NCI-H82 treated with DMSO at 0.1 percent for 48 hours (cell line): ENCODE data around the gene C1orf185.
"Not testable (repeated sequence)": the region's sequence is repeated elsewhere in the genome, so short reads cannot be mapped to it uniquely, and the experiment has no call there.

Experiments used
- DNase-seq: peaks from one replicate; lab custom pipeline; 2025; ENCODE audit not compliant: unreplicated experiment; lab: John Stamatoyannopoulos, UW

Gene C1orf185

DNA sequence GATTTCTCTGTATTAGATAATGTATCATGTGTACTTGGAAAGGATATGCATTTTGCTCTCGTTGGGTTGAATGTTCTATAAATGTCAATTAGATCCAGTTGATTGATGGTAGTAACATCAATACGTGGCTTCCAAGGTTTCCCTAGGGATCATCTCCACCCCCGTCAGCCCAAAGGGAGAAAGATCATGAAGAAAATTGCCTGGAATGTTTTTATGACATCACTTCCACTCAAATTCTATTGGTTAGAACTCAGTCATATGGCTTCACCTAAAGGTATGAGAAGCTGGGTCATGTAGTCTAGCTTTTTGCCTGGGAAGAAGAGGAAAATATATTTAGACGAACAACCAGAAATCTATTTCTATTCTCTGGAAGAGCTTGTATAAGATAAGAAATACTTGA, at the start of gene C1orf185:
Gene C1orf185, plus strand, starts transcription at position 253 of the 400 bp plus-strand sequence. Its CDS starts 6 bp downstream, at position 259.
- peak; percentile 39 for DNase-seq

DNA sequence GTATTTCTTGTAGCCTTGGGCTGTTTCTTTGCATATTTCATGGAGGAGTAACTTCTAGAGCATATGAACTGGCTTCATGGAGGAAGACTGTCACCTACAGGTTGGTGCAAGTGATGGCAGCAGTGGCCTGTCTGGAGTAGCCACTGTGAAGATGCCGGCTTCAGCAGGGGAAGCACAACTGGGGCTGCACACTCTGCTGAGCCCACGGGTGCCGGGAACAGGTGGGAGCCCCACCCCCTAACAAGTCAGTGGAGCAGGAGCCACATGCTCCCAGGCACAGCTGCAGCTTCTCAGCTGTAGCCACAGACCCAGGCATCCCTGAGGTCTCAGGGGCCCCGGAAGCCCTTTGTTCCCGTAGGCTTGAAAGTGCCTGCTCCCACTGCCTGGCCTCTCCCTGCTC, 43.2 kb upstream of the C1orf185 start:
- DNase-seq, result no peak

DNA sequence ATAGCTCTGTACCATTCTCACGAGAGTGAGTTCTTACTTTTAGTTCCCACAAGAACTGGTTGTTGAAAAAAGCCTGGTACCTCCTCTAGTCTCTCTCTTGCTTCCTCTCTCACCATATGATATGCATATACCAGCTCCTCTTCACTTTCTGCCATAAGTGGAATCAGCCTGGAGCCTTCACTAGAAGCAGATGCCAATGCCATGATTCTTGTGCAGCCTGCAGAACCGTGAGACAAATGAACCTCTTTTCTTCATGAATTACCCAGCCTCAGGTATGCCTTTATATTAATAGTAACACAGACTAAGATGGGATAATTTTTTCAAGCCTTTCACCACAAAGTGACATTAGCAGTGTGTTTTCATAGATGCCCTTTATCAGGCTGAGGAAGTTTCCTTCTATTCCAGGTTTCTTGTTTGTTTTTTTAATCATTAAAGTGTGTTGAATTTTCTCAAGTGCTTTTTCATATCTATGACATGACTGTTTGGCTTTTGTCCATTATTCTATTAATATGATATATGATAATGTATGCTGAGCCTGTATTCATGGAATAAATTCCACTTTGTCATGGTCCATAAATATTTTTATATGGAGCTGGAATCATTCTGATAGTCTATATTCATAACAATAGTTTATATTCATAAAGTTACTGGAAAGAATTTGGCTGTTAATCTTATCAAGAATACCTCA, 40.7 kb upstream of the C1orf185 start:
- no peak for DNase-seq

DNA sequence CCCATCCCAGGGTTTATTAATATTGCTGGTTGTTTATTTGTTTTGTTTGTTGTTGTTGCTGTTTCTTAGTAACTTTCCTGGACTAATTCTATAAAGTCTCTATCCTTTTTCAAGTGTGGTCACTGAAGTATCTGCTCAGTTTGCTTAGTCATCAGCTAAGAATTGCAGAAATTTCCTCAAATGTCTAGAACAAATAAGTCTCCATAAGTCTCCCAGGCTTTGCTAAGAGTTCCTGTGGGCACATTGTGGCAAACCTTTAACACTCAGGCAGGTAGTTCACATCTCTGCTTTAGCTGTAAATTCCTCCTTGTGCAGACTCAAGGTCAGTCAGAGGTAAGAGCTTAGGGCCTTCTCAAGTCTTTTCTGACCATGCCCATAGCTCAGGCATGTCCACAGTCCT, 38.9 kb upstream of the C1orf185 start:
- DNase-seq, result no peak

DNA sequence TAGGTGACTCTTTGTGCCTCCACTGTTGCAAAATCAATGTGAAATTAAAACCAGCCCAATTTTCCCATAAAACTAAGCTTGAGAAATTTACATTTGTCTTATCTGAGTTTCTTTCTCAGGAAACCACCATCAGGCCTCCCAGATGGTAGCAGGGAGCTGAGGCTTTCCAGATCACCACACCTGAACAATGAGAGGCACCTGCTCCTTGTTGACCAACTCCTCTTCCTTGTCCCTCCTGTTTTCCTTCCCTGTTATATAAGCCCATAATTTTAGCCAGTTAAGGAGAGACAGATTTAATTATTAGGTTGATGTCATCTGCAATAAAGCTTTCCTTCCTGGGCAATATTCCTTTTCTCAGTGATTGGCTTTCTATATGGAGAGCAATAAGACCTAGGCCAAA, 32.0 kb upstream of the C1orf185 start:
- no peak for DNase-seq

DNA sequence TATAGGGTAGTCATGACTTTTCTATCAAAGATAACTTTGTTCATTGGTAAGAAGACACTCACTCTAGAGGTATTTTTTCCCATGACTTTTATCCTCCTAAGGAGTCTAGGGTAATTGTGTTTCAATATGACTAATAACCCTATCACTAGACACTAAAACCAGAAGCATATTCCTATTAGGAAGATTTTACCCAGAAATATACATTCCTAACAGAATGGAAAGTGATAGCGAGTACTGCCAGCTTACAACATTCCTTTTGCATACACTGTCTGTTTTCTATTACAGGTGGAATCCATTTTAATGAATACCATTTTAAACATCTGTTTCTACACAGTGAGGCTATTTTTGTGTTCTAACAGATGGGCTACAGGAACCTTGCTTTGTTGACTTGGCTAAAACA, 31.4 kb upstream of the C1orf185 start:
- no peak for DNase-seq

DNA sequence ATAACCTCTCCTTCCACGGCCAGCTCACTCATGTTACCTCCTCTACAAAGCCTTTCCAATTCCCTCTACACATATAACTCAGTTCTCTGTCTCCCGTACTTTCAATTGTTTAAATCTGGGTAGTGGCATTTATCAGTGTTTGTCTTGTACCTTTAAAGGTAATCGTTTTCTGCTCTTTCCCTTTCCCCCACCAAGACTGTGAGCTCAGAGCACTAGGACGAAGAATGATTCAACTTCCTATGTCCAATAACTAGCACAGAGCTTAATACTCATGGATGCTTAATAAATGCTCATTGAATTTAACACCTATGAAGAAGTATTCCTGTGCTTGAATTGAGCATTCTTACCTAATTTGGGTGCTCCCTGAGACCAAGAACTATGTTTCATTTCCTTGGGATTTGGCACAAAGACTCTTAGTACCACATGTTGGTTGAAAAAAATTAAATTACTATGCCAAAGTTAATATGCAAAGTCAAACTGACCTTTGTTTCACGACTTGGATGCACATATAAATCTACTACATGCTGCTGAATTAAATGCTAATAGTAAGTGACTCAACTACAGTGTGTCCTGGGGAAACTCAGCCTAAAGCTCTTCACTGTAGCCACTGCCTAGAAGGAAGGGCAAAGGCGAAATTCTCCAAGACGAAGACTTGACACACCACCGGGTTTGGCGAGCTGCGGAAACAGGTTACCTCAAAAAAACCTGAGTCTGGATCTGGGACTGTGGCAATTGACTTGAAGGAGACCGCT, 30.6 kb upstream of the C1orf185 start:
- no peak for DNase-seq

DNA sequence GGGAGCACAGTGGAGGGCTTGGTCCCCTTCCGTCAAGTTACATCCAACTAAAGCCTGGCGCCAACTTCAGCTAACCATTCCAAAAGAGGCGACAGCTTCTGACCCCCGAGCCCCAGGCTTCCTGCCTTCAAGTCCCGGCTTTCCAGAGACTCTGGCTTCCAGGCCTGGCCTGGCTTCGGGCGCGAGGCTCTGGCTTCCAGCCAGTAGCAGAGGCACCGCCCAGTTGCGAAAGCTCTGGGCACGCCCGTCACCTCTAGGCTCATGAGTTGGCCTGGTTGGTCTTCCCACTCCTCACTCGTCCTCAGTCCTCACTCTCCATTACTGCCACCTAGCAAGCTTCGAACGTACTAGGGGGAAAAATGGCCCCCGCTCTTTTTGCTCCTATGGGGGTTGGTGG, 30.0 kb upstream of the C1orf185 start:
- no peak for DNase-seq

DNA sequence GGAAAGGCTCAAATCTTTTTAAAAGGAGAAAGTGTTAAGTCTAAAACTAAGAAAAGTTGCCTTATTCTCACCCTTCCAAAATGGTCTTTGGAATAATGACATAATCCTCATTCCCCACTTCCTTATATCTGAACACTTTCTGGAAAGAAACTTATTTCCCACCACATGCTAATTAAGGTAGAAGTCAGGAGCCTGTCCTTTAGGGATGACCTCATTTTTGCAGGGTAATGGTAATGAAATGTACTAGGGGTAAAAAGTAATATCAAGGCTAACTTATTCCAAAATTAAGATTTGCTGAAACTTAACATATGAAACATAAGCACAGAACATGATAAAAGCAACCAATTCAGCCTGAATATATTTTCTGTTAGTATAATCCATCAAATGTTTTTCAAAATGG, 29.4 kb upstream of the C1orf185 start:
- no peak for DNase-seq

DNA sequence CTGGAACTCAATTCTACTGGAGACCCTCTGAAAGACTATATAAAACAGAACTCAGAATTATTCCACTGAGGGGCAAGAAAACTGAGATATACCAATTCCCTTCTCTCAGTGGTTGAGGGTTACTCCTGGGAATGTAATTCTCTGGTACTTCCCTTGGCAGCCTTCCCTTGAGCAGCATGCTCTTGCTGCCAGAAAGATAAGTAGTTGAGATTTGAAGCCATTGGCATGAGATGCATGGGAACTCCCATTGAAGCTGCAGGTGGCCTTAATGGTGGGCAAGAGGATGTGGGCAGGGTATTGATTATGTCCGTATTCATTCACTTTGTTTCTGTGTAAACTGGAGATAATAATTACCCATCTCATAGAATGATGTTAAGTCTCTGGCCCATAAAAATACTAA, 28.6 kb upstream of the C1orf185 start:
- DNase-seq, result no peak

DNA sequence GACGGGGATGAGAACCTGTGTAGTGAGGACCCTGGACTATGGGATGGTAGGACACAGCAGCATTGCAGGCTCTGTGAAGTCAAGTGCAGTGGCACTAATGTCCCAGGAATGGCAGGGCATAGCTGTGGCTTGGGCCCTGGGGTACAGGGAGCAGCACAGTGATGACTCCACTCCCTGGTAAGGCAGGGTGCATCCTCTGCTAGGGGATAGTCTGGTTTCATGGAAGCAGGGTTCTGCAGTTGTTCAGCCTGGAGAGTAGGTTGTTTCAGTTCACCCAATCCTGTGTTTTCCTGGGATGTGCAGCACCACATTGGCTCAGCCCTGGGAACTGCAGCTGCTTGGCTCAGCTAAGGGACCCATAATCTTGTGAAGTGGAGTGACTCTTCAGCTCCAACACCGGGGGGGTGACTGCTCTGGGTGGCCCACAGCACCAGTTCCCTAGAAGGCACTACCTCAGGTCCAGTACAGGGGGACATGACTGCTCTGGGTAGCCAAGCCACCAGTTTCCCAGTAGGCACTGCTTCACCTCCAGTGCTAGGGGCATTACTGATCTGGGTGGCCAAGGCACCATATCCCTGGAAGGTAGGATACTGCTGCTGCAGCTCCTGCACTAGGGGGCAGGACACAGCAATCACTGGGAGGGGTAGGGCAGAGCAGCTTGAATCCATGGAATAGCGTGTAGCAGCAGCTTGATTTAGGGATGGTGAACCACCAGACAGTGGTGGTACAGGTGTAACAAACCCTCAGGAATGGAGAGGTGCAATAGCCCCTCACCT, 15.3 kb upstream of the C1orf185 start:
- no peak for DNase-seq

DNA sequence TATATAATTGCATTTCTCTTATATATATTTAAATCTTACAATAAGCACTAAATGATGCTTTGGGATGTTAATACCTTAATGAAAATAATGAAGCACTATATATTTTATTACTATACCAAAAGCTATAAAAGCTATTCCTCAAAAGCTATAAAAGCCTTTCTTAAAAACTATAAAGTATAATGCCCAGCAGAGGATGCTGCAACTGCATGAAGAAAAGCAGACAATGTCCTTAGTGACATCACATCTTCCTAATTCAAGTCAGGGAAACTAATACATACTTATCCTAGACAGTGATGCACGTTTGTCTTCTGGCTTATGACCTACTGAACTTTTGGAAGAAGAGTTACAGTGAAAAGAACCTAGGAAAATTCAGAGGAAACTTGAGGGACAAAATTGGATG, 13.6 kb upstream of the C1orf185 start:
- no peak for DNase-seq

DNA sequence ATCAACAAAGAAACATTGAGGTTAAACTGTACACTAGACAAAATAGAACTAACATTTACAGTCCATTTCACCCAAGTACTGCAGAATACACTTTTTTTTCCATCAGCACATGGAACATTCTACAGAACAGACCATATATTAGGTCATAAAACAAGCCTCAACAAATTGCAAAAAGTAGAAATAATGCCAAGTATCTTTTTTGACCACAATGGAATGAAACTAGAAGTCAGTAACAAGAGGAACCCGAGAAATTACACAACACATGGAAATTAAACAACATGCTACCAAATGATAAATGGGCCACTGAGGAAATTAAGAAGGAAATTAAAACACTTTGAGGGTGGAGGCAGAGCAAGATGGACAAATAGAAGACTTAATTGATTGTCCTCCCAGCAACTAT, 8.4 kb upstream of the C1orf185 start:
- DNase-seq, result no peak

DNA sequence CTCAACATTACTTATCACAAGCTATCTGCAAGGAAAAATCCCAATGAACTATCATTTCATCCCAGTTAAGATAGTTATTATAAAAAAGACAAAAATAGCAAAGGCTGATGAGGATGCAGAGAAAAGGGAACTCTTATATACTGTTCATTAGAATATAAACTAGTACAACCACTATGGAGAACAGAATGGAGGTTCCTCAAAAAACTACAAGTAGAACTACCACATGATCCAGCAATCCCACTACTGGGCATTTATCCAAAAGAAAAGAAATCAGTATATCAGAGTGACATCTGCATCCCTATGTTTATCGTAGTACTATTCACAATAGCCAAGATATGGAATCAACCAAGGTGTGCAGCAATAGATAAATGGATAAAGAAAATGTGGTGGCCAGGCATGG, 4.9 kb upstream of the C1orf185 start:
- DNase-seq, result no peak

DNA sequence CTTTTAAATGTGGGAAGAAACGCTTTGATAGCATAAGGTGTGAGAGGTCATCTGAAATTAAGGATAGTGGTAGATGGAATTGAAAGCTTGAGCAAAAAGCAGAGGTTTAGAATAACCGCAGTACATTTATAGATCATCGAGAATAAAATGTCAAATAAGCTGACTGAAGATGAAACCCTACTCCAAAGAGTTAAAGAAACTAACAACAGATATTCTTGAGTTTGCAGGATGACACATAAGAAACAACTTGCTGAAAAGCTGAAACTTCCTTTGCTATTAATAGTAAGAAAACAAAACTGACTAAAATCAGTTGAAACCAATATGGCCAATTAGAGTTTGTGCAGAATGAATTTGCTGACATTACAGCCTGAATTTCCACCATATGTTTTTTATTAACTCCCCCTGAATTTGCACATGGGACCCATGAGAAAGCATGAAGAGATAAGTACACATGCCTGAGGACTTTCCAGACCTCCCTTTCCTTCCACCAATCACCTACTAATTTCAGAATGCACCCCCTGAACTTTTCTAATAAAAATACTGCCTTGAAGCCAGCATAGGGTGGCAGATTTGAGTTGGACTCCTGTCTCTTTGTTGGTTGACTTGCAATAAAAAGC, 1.7 kb upstream of the C1orf185 start:
- DNase-seq, result no peak

DNA sequence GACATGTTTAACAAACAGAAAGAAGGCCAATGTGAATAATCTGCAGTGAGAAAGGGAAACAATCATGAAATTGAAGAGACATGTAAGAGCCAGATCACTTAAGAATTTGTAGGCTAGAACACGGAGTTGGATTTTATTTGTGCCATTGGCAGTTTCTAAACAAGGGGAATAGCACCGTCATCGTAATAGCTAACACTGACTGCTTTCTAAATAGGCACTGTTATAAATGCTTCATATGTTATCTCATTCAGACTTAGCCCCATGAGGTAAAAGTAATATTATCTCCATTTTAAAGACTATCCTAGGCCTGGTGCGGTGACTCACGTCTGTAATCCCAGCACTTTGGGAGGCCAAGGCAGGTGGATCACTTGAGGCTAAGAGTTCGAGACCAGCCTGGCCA, 12.1 kb downstream of the C1orf185 start:
- no peak for DNase-seq

DNA sequence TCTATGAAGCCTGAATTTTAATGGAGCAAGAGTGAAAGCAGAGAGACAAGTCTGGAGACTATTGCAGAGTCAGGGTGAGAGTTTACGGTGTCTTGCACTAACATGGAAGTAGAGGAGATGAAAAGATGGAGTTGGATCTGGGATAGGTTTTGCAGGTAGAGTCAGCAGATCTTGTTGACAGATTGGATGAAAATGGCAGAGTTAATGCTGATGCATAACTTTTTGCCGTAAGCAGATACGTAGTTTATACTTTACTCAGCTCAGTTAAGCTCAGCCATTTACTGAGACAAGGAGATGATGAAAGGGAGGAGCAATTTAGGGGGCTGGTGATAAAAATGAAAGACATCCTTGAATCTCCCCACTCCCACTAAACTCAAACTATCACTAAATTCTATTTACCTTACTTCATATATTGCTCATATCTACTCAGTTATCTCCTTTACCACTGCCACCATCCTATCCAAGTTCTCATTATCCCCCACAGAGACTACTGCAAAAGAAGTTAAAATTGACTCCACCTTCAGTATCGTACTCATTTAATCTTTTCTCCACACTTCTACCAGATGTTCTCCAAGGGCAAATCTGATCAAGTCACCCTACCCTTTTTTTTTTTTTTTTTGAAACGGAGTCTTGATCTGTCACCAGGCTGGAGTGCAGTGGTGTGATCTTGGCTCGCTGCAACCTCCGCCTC, 13.8 kb downstream of the C1orf185 start:
- no peak for DNase-seq

DNA sequence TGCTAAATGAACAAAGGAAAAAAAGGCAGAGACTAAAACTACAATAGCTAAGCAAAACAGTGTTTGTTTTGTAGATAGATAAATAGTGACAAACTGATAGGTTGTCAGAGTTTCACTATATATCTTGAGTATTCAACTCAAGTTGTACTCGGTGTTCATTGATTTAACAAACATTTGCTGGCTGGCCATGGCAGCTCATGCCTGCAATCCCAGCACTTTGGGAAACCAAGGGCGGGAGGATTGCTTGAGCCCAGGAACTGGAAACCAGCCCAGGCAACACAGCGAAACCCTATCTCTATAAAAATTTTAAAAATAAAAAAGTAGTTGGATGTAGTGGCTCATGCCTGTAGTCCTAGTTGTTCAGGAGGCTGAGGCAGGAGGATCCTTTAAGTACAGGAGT, 17.3 kb downstream of the C1orf185 start:
- DNase-seq, result no peak

DNA sequence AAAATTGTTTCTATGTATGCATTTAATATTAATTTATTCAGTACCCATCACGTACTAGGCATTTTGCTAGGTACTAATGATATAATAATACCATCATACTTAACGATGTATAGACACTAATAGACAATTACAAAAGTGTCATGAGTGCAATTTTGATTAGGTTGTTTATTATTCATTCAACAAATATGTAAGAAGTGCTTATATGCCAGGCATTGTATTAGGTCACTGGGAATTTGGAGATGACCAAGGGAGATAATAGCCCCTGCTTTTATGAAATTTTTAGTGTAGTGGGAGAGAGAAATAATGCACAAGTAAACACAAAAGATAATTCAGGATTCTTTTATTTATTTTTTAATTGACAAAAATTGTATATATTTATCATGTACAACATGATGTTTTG, 18.6 kb downstream of the C1orf185 start:
- DNase-seq, result no peak

DNA sequence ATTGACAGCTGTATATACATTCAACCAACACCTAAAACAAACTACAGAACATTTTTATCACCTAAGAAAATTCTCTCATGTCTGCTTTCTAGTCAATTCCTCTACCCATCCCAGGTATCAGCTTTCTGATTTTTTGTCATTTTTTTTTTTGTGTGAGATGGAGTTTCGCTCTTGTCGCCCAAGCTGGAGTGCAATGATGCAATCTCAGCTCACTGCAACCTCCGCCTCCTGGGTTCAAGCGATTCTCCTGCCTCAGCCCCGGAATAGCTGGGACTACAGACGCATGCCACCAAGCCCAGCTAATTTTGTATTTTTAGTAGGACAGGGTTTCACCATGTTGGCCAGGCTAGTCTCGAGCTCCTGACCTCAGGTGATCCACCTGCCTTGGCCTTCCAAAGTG, 25.1 kb downstream of the C1orf185 start:
- DNase-seq, result not testable (repeated sequence)

DNA sequence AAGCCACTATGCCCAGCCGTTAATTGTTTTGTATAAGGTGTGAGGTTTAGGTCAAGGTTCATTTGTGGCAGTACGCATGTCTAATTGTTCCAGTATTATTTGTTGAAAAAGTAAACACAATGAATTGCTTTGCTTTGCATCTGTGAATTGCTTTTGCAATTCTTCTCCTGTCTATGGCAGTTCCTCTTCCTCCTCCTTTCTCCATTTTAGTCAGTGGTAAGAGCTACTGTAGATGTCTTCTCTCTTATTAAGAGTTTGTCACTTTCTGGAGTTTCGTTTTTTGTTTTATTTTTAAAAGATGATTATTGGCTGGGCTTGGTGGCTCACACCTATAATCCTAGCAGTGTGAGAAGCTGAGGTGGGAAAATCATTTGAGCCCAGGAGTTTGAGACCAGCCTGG, 29.2 kb downstream of the C1orf185 start:
- no peak for DNase-seq
